ENCODE measurements around the gene HPCAL1. TPM values are rescaled to one million over a fixed set of nuclear protein-coding genes. Genes with fewer than 3 reads are reported as not detected.

Gene HPCAL1
- total and polyA plus RNA-seq, 10 of the 15 experiments (the other 5 are each of a cell fraction or from before 2014, with no cell fraction given), result 0.40 to 12.8 (median 7.9) TPM

DNA sequence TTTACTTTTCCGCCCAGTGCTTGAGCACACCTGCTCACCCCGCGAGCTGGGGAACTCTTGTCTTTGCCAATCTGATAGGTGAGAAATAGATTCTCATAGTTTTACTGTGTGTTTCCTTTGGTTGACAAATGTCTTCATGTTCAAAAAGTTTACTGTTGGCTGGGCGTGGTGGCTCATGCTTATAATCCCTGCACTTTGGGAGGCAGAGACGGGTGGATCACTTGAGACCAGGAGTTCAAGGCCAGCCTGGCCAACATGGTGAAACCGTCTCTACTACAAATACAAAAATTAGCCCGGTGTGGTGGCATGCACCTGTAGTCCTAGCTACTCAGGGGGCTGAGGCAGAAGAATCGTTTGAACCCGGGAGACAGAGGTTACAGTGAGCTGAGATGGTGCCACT, 135.1 kb downstream of the HPCAL1 start:
- no peak overlapping the region for H3K27ac ChIP-seq (ENCODE audit: control insufficient read depth, insufficient read depth)
- H2AFZ ChIP-seq (ENCODE audit: control insufficient read depth, low read depth, low read length), result no peak overlapping the region
- TF ChIP-seq RBBP5 (conservative IDR thresholded peaks at IDR 0.05) (no peak), NR2C2 (IDR thresholded peaks at IDR 0.05; ENCODE audit: borderline replicate concordance, control insufficient read depth, insufficient read length, low read depth) (no peak), STAT1 (conservative IDR thresholded peaks at IDR 0.05) (no peak), CBX3 (IDR thresholded peaks at IDR 0.05; ENCODE audit: borderline replicate concordance, low read depth) (no peak), NFYB (IDR thresholded peaks at IDR 0.05; ENCODE audit: insufficient read depth, low read depth, low read length) (no peak), NR2C1 (IDR thresholded peaks at IDR 0.05) (no peak), KLF5 (IDR thresholded peaks at IDR 0.05; ENCODE audit: partially characterized antibody) (no peak)
- TF ChIP-seq, protein P1, sequence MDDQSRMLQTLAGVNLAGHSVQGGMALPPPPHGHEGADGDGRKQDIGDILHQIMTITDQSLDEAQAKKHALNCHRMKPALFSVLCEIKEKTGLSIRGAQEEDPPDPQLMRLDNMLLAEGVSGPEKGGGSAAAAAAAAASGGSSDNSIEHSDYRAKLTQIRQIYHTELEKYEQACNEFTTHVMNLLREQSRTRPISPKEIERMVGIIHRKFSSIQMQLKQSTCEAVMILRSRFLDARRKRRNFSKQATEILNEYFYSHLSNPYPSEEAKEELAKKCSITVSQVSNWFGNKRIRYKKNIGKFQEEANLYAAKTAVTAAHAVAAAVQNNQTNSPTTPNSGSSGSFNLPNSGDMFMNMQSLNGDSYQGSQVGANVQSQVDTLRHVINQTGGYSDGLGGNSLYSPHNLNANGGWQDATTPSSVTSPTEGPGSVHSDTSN (IDR thresholded peaks at IDR 0.05; ENCODE audit: insufficient replicate concordance, low read depth, low read length), result no peak
- TF ChIP-seq, protein P2, sequence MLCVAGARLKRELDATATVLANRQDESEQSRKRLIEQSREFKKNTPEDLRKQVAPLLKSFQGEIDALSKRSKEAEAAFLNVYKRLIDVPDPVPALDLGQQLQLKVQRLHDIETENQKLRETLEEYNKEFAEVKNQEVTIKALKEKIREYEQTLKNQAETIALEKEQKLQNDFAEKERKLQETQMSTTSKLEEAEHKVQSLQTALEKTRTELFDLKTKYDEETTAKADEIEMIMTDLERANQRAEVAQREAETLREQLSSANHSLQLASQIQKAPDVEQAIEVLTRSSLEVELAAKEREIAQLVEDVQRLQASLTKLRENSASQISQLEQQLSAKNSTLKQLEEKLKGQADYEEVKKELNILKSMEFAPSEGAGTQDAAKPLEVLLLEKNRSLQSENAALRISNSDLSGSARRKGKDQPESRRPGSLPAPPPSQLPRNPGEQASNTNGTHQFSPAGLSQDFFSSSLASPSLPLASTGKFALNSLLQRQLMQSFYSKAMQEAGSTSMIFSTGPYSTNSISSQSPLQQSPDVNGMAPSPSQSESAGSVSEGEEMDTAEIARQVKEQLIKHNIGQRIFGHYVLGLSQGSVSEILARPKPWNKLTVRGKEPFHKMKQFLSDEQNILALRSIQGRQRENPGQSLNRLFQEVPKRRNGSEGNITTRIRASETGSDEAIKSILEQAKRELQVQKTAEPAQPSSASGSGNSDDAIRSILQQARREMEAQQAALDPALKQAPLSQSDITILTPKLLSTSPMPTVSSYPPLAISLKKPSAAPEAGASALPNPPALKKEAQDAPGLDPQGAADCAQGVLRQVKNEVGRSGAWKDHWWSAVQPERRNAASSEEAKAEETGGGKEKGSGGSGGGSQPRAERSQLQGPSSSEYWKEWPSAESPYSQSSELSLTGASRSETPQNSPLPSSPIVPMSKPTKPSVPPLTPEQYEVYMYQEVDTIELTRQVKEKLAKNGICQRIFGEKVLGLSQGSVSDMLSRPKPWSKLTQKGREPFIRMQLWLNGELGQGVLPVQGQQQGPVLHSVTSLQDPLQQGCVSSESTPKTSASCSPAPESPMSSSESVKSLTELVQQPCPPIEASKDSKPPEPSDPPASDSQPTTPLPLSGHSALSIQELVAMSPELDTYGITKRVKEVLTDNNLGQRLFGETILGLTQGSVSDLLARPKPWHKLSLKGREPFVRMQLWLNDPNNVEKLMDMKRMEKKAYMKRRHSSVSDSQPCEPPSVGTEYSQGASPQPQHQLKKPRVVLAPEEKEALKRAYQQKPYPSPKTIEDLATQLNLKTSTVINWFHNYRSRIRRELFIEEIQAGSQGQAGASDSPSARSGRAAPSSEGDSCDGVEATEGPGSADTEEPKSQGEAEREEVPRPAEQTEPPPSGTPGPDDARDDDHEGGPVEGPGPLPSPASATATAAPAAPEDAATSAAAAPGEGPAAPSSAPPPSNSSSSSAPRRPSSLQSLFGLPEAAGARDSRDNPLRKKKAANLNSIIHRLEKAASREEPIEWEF (IDR thresholded peaks at IDR 0.05; ENCODE audit: insufficient replicate concordance, low read depth, low read length), result no peak
- RAD21 ChIA-PET (ENCODE audit: unreplicated experiment), result interaction anchor here (0.9 to 7.3 kb wide), 4 partner anchors 8 to 311 kb away, joined by 3 to 170 read pairs (median 6); no protein-coding TSS in a partner anchor
- WGBS (ENCODE audit: insufficient coverage, insufficient replicate concordance, low lambda C conversion rate, missing lambda C conversion rate), result 86% methylated on average over 9 of the region's 9 CpGs
- SMC1A ChIA-PET (ENCODE audit: uncharacterized antibody, unreplicated experiment), result interaction anchor here (0.8 to 1.5 kb wide), 3 partner anchors 9 to 313 kb away, joined by 3 to 6 read pairs (median 4); no protein-coding TSS in a partner anchor
- intact Hi-C loops (cut with micrococcal nuclease; ENCODE audit: unreplicated experiment), result loop anchor here (10.0 kb wide), 1 partner anchor 623 kb away; no protein-coding TSS in a partner anchor
- H3K9ac ChIP-seq (ENCODE audit: control insufficient read depth, insufficient read depth, low read length), result no peak overlapping the region
- H3K4me1 ChIP-seq (ENCODE audit: control insufficient read depth, insufficient read depth, low read length), result peaks cover 3% of the 10 kb centered on the region; the same call in 1 of the 2 replicates
- no peak for FAIRE-seq
- POLR2A ChIA-PET, result interaction anchor here (0.7 kb wide), 1 partner anchor 176 kb away, joined by 4 read pairs; no protein-coding TSS in a partner anchor
- DNase-seq (ENCODE audit: low read depth, low spot score), result no peak
- H3K9me3 ChIP-seq (replicated peaks; ENCODE audit: control insufficient read depth, insufficient read depth, low read length), result no peaks in the 10 kb centered on the region
- no peak overlapping the region for H3K4me2 ChIP-seq (ENCODE audit: control insufficient read depth, insufficient read depth)
- H3K36me3 ChIP-seq (ENCODE audit: control insufficient read depth in 2 of 2, insufficient read depth in 2 of 2, low read length in 1 of 2), result peaks cover 18 to 21% of the 10 kb centered on the region in 2 experiments
- H3K27me3 ChIP-seq (replicated peaks in 1 of 2; ENCODE audit: control insufficient read depth in 2 of 2, insufficient read depth in 2 of 2, low read length in 1 of 2), result no peaks in the 10 kb centered on the region
- 0 out of 2 replicates have a peak, but pooled peaks cover under 1% of the 10 kb centered on the region for H3K79me2 ChIP-seq (ENCODE audit: control insufficient read depth, insufficient read depth, low read length)
- no peaks in the 10 kb centered on the region; the same call in 1 of the 2 replicates for H4K20me1 ChIP-seq (ENCODE audit: control insufficient read depth, insufficient read depth)
- no TSS peak for BruUV-seq (replicated peaks)
- CTCF ChIA-PET, result interaction anchor here (1.0 to 9.1 kb wide), 3 partner anchors 29 to 366 kb away, joined by 6 to 109 read pairs (median 7); no protein-coding TSS in a partner anchor
- no peak for ATAC-seq
- in situ Hi-C loops (cut with MboI), result loop anchor here (5.0 to 10.0 kb wide), 2 partner anchors 361 to 623 kb away; no protein-coding TSS in a partner anchor
- H3K4me3 ChIP-seq, result no peak overlapping the region
